HG03342 (cell line): Measurements from ENCODE around the gene SEZ6.
"Not testable (repeated sequence)": the region's sequence is repeated elsewhere in the genome, so short reads cannot be mapped to it uniquely, and the experiment has no call there.

Source experiments
- ATAC-seq: cut with Tn5 transposase; IDR thresholded peaks from one replicate; pipeline ENCODE4 v1.9.1; 2021; ENCODE audit warnings: mild to moderate bottlenecking, moderate library complexity; ENCODE audit not compliant: unreplicated experiment

The SEZ6 gene

GRCh38 chr17:28940142-28940541 lies 65.7 kb downstream of the SEZ6 start:
- ATAC-seq = no peak

GRCh38 chr17:28938552-28938951 lies 67.3 kb downstream of the SEZ6 start:
- ATAC-seq = no peak

DNA sequence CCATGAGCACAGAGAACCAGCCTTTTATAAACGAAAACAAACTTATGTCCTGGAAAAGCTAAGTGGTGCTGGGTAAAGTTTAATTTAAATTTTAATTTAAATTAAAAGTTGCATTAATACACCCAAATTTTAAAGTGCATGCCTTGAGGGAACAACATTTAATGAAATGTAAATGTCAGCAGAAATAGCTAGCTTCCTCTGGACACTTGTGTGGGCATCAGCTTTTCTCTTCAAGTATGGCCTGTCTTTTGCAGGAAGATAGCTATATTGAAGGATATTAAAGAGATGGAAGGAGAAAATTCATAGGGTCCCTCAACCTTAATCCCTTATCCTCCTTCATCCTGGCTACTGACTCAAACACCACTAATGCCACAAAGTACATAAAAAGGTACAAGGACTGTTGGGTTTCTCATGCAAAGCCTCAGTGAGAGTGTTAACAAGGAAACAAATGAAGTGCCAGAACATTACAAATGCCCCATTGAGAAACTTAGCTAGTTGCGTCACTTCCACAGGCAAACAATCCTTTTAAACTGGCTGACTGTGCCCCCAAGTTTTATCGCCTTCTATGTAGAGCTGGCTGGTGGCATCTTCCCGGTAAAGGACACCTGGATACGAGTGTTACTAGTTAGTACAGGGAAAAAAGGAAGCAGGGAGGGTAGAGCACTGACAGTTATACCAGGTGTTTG lies 68.6 kb downstream of the SEZ6 start:
- ATAC-seq = no peak

DNA sequence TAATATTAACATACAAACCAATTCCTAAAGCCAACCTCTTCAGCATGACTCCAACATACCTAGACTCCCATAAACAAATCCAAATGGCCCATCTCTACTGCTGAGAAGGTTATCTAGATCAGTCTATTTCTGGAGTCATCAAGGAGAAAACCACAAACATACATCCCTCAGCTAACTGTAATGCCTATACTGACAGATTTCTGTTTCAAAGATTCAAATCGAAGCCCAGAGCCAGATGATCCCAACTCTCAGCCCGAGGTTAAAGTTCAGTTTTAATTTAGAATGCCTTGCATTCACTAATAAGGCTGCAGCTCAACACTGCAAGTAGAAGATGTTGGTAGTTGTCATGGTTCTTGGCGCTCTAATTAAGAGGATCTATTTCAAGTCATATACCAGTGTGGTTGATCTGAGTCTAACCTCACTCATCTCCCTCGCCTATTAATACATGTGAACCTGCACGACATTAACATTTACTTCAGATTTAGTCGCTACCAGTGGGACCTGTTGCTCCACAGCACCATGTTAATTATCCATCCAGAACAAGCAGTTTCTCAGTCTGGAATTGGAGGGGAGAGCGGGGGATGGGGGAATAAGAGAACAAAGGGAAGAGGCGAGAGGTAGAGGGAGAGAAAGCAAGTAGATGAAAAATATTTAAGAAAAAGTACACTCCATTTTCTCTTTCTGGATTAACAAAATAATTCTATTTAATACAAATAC lies 69.9 kb downstream of the SEZ6 start:
- ATAC-seq = no peak

DNA sequence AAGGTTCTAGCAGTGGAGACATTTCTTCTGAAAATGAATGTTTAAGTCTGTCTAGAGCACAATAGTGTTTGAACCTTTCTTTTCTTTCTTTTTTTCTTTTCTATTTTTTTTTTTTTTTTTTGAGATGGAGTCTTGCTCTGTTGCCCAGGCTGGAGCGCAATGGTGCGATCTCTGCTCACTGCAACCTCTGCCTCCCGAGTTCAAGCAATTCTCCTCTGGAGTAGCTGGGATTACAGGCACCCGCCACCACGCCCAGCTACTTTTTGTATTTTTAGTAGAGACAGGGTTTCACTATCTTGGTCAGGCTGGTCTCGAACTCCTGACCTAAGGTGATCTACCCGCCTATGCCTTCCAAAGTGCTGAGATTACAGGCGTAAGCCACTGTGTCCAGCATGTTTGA lies 71.3 kb downstream of the SEZ6 start:
- not testable (repeated sequence) for ATAC-seq

GRCh38 chr17:28929787-28930186 lies 76.0 kb downstream of the SEZ6 start:
- no peak for ATAC-seq

- ATAC-seq = no peak
These were observed 77.8 kb downstream of the SEZ6 start for GRCh38 chr17:28928061-28928460.

DNA sequence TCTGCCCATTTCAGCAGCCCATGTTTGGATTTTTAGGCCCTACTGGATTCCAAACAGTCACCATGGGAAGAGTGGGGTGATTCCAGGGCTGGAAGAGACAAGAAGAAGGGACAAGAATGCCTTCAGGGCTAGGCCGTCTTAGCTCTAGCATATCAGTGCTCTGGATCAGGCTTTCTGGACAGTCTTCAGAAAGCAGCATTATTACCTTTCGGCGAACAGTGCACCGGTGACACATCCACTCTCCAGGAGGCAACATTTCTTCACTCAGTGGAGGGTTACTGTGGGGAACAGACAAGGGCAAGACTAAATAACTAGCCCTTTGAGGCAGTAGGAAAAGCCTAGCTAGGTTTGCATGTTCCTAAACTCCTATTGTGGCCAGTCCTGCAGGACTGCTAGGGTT lies 79.0 kb downstream of the SEZ6 start:
- ATAC-seq = no peak

DNA sequence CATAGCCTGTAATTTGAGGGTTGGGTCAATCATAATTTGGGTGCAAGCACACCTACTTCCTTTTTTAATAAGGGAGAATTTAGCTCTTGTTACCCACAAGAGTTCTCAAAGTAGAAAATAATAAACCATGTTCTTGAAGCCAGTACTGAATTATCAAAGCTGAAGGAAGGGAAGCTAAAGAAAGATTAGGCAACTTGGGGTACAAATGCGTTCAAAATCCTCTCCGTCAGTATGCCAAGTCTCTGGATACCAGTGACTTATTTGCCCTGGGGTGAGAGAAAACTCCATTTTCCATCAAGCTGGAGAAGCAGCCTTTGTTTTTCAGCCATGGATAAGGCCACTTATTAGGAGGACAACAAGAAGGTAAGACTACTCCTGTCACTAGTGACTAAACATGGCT lies 79.5 kb downstream of the SEZ6 start:
- ATAC-seq = no peak

- no peak for ATAC-seq
These were observed 79.9 kb downstream of the SEZ6 start for GRCh38 chr17:28925912-28926365.

DNA sequence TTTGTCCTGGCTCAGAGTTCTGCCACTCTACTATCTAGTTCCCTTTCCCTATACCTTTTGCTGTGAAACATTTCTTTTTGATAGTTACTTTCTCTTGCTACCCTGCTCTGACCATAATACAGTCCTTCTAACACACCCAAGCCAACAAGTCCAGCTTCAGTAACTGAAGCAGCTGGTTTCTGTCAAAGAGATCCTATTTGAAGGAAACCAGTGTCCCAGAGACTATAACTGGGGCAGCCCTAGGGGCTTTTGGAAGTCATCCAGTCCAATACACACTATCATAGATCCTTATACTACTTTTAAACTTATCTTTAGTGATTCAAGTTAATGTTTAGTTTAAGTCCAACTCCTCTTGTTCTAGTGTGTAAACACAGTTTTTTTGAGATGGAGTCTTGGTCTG lies 85.6 kb downstream of the SEZ6 start:
- ATAC-seq = no peak

DNA sequence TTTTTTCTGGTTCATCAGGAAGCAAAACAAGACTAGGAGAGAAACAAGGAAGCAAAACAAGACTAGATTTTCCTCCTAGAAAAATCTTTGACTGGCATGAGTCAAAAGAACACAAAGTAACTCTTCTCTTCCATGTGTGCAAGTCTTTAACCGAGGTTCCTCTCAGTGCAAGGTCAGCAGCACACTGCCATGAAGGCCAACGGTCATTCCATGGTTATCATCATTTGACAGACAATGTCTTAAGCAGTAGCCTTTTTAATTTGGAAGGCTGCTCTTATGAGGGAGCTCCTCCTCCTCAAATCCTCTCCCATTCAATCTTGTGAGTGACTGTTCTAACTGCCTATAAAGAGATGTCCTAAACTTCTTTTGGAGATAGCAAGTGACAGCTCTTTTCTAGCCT lies 87.5 kb downstream of the SEZ6 start:
- ATAC-seq = no peak

DNA sequence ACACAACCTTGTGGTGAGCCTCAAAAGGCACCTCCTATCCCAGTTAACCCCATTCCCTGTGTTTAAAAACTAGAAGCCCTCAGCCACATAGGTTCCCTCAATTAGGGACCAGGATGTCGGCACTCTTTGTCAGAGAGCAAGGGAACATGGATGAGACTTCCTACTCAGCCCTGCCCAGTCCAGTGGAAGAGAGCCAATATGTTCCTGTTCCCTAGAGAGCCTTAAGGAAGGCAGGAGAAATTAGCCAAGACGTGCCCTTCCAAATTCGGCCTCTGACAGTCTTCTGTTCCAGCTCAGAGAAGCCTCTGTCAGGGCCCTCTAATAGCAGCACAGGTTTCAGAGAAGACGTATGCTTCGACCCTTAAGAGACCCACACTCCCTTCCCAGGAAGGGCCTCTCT lies 88.4 kb downstream of the SEZ6 start:
- no peak for ATAC-seq

DNA sequence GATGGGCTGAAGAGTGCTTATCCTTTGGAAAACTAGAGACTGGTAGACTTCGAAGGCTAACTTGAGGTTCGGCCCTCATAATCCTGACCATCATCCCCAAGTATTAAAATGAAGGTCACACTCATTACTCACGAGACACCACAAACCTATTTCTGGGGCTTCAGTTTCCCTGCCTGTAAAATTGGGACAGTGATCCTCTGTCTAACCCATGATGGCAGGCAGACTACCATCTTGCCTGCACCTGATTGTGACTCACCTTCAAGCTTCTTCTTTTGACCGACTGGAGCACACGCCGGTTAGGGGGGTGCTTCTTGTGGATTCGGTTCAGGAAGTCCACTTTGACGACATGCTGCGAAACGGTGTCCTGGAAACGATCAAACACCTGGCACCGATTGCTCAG lies 88.8 kb downstream of the SEZ6 start:
- ATAC-seq = no peak

DNA sequence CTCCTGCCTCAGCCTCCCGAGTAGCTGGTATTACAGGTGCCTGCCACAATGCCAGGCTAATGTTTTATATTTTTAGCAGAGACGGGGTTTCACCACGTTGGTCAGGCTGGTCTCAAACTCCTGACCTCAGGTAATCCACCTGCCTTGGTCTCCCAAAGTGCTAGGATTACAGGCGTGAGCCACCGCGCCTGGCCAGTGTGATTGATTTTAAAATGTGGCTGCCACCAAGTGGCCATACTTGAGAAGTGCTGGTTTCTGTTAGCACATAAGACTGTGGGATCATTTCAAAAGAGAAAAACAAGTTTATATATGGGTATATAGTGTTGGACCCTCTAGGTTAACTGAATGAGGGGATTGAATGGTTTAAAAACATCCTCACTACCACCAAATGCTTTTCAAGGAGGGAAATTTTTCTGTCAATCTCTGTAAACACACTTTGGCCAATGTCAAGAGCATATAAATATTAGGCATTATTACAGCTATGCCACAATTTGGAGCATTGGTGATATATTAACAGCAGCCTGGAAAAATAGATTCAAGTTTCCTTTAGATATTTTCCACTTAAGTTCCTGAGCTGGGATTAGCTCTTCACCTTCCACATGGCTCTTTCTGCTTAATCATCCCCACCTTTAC lies 89.4 kb downstream of the SEZ6 start:
- no peak for ATAC-seq

- no peak for ATAC-seq
These were observed 92.9 kb downstream of the SEZ6 start for GRCh38 chr17:28912938-28913333.

- ATAC-seq = no peak
These were observed 93.4 kb downstream of the SEZ6 start for GRCh38 chr17:28912281-28912937.

DNA sequence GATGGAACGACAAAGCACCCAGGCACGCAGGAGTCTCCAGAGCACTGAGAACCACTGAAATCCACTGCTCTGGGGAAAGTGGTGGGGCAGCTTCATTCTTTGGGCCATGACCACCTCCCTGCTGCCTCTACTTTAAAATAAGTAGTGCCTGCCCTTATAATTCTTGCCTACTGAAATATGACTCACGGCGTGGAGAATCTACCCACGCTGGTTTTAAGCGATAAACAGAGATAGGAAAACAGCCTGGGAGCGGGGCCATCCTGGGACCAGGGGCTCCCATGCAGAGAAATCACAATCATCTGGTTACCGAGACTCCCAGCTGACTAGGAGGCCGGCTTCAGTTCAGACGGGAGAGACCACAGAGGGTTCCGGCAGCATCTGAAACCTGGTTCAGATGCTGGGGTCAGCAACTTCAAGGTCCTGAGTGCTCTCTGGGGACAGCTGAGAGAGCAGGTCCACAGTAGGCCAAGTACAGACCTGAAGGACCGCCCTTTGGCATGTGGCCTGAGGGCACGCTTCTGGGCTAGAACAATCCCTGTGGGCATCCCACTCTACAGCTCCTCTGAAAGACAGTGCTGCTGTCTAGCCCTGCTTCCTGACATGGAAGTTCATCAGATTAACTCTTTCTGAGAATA lies 94.3 kb downstream of the SEZ6 start:
- ATAC-seq = no peak

GRCh38 chr17:28910534-28910933 lies 95.3 kb downstream of the SEZ6 start:
- no peak for ATAC-seq

DNA sequence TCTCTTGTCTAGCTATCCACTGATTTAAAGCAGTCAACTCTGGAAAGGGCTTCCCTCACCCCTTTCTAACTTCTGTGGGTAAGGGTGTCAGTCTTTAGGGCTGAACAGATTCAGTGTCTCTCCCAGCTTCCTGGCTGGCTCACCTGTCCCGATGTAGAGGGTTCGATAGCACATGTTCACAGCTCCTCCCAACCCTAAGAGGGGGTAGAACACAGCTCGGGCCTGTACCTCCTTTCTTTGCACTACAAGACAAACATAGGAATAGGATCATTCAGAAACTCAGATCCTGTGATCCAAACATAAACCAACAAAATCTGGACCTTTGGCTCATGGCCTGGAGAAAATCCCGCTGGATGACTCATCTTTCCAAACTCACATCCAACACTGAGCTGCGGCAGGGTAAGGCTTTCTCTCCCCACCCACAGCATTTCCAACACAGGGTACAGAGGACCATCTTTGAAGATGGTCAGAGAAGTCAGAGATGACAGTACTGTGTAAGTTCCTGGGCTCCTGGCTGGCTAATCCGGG lies 97.1 kb downstream of the SEZ6 start:
- ATAC-seq = no peak
